GOT3 (cell line): ENCODE results near the gene TTC33.

ENCODE experiments used
- DNase-seq: peaks from one replicate; lab custom pipeline; 2025; ENCODE audit warnings: mixed read lengths; lab: John Stamatoyannopoulos, UW

TTC33 gene

GRCh38 chr5:40481241-40481640 is 274.5 kb downstream of the TTC33 start:
- DNase-seq, result no peak

- DNase-seq, result no peak
Measured at GRCh38 chr5:40480392-40480791, 275.4 kb downstream of the TTC33 start.

- DNase-seq, result no peak
Measured at GRCh38 chr5:40479939-40480338, 275.8 kb downstream of the TTC33 start.

GRCh38 chr5:40478766-40479165 is 277.0 kb downstream of the TTC33 start:
- DNase-seq, result no peak

- no peak for DNase-seq
Measured at GRCh38 chr5:40477856-40478546, 277.8 kb downstream of the TTC33 start.

- no peak for DNase-seq
Measured at GRCh38 chr5:40475561-40475960, 280.2 kb downstream of the TTC33 start.

GRCh38 chr5:40474250-40474649 is 281.5 kb downstream of the TTC33 start:
- DNase-seq, result no peak

GRCh38 chr5:40465416-40465815 is 290.3 kb downstream of the TTC33 start:
- no peak for DNase-seq

- DNase-seq, result no peak
Measured at GRCh38 chr5:40464511-40464910, 291.2 kb downstream of the TTC33 start.
